ENCODE measurements around the gene RAET1E. TPM values are rescaled to one million over a fixed set of nuclear protein-coding genes. Genes with fewer than 3 reads are reported as not detected.

RAET1E gene
- total and polyA plus RNA-seq, 2 donors (not counting 3 experiments of a cell fraction or from before 2014, with no cell fraction given): 0.04 TPM; not detected in 1

DNA sequence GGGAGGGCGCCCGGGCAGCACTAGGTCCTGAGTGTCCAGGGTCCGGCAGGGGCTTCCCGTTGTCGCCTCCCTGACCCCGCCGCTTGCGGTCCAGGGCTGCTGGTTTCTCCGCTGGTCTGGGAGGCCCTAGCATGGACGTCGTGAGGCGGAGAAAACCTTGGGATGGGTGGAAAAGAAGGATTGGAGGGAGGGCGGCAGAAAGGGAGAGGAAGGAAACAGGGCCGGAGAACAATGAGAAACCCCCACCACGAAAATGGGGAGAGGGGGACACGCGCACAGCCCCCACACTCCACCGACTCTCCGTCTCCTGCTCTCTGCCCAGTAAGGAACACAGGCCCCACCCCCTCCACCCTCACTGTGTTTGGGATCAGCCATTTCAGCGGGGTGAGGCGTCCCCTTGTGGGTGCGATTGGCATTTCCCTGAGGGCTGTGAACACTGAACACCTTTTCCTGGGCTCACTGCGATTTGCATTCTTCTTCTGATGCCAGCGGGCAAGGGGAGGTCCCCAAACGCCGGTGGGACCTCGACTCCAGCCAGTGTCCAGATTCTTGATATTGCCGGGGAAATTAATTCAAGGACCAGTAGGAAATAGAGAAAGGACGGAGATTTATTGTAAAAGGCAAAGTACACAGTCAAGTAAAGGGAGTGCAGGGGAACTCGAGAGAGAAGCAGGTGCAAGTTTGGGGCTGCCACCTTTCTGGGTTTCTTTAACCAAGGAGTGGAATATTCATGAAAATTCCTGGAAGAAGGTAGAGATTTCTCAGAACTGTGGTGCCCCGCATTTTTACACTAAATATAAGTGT, 28.3 kb upstream of the RAET1E start:
- no TSS peak for BruUV-seq (replicated peaks)
- TF ChIP-seq, protein P1, sequence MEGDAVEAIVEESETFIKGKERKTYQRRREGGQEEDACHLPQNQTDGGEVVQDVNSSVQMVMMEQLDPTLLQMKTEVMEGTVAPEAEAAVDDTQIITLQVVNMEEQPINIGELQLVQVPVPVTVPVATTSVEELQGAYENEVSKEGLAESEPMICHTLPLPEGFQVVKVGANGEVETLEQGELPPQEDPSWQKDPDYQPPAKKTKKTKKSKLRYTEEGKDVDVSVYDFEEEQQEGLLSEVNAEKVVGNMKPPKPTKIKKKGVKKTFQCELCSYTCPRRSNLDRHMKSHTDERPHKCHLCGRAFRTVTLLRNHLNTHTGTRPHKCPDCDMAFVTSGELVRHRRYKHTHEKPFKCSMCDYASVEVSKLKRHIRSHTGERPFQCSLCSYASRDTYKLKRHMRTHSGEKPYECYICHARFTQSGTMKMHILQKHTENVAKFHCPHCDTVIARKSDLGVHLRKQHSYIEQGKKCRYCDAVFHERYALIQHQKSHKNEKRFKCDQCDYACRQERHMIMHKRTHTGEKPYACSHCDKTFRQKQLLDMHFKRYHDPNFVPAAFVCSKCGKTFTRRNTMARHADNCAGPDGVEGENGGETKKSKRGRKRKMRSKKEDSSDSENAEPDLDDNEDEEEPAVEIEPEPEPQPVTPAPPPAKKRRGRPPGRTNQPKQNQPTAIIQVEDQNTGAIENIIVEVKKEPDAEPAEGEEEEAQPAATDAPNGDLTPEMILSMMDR (IDR thresholded peaks at IDR 0.05; ENCODE audit: extremely low read depth in 1 of 2, insufficient read depth in 1 of 2, low read depth in 1 of 2, low read length in 2 of 2): peak; percentile 72 to 91
- TF ChIP-seq EZH2 (IDR thresholded peaks at IDR 0.05; ENCODE audit: borderline replicate concordance, low read depth, low read length, severe bottlenecking): no peak
- ChIA-PET CTCF (interaction anchor here (0.6 to 2.5 kb wide), 8 partner anchors 22 to 145 kb away, joined by 3 to 30 read pairs (median 4); no protein-coding TSS in a partner anchor), POLR2A (no interaction called here)
- H3K4me2 ChIP-seq (ENCODE audit: insufficient read depth, low read length): peak overlapping the region; percentile 41
- H3K27ac ChIP-seq (ENCODE audit: insufficient read depth, low read depth, low read length): no peak overlapping the region
- H3K4me3 ChIP-seq (replicated peaks in 1 of 3; ENCODE audit: insufficient read depth in 1 of 3, low read depth in 1 of 3, low read length in 3 of 3): peak overlapping the region; percentile 19 to 47 (median 45)
- H4K20me1 ChIP-seq (replicated peaks; ENCODE audit: control insufficient read depth, extremely low read depth, insufficient read depth, low read length): no peaks in the 10 kb centered on the region
- H3K9me3 ChIP-seq (replicated peaks; ENCODE audit: control insufficient read depth, insufficient read depth, low read length): no peaks in the 10 kb centered on the region
- peak overlapping the region; percentile 30 for H3K9ac ChIP-seq (replicated peaks; ENCODE audit: extremely low read depth, insufficient read depth, low read length)
- H3K9me1 ChIP-seq (replicated peaks; ENCODE audit: control insufficient read depth, extremely low read depth, insufficient read depth, low read length): no peaks in the 10 kb centered on the region
- no peaks in the 10 kb centered on the region for H3K36me3 ChIP-seq (ENCODE audit: control insufficient read depth in 2 of 2, extremely low read depth in 1 of 2, insufficient read depth in 2 of 2, low read length in 2 of 2)
- DNase-seq (ENCODE audit: low read depth, low spot score) (peak; percentile 80), FAIRE-seq (peak; percentile 91)
- dilution Hi-C loops (cut with MboI; ENCODE audit: extremely low pct_ligation_motif_present, low sequenced_read_pairs) (no loop called here), intact Hi-C loops (cut with micrococcal nuclease) (loop anchor here (1.0 to 10.0 kb wide), 7 partner anchors 61 to 901 kb away; partner anchors contain the start of genes NUP43 and PPIL4)
- H2AFZ ChIP-seq (ENCODE audit: low read depth, low read length): peak overlapping the region; percentile 92
- no peaks in the 10 kb centered on the region for H3K79me2 ChIP-seq (ENCODE audit: control insufficient read depth, insufficient read depth, low read length)
- H3K4me1 ChIP-seq (ENCODE audit: control insufficient read depth, extremely low read depth, insufficient read depth, low read length): peaks cover 4% of the 10 kb centered on the region
- peaks cover 20 to 21% of the 10 kb centered on the region in 2 experiments for H3K27me3 ChIP-seq (ENCODE audit: control insufficient read depth in 2 of 2, insufficient read depth in 2 of 2, low read length in 2 of 2)
